Measurements from ENCODE around the gene POLR1H.

Gene POLR1H

DNA sequence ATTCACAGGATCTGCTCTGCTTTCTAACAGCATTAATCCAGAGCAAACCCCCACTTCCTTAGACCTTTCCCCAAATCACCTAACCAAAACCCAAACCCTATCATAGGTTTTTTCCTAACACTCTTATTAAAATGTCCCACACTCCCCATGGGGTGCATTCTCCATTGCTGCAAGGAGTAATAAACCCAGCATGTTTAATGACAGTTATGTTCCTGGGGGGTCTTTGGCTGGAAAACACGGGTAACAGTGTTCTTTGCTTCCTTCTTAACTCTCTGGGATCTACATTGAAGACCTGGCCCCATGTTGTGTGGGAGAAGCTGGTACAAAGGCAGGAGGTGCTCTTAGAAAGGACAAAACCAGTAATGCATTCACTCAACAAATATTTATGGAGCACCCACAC, 35.8 kb downstream of the POLR1H start:
- no peak for DNase-seq (ENCODE audit: low read depth)

- no peak for DNase-seq (ENCODE audit: low read depth)
Measured at GRCh38 chr6:30097902-30098768, 37.1 kb downstream of the POLR1H start.

DNA sequence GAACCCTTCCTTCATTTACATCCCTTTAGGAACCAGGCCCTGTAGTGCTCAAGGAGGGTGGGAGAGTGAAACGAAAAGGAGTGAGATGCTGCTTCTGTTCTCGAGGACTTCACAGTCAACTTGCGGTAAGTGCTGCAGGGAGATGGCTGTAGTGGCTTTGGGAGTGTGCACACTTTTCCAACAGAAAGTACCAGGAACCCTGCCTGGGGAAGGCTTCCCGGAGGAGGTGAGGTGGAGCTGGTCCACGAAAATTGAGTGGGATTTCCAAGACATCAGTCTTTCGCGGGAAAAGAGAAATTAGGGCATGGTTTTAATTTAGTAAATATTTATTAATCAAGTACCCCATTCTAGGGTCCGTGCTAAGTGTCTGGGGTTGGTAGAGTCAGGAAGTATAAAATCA, 39.1 kb downstream of the POLR1H start:
- no peak for DNase-seq (ENCODE audit: low read depth)

DNA sequence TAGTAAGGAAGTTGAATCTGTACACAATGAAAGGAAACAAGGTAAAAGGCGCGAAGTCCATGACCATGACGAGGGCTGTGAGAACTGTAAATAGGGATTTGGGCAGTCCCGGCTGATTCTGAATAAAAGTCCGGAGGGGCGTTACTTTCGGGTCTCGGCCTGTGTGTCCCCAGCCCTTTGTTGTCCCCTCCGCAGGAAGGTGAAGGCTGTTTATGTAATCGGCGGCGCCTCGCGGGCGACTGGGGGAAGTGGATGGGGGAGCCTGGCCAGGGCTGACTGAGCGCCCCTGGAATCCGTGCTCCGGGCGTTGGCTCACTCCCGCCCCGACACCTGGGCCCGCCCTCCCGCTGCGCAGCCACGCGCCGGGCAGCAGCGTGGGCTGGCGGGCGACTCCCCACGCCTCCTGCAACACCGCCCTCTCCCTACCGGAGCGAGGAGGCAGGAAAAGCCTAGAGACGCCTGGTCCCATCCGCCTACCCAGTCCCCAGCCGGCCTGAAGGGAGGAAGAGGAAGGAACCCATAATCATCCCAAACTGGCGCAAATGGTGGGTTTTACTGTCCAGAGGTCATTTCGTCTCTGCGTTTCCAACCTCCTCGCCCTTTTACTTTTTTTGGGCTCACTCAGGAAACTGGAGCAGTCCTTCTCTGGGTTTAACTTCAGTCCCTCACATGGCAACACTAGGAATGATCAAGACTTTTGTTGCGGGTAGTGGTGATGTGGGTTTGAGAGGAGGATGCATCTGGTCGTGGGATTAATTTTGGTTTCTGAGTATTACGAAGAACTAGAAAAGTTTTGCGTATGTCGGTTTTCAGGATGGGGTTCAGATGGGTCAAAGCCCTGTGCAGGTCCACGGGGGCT, 39.7 kb downstream of the POLR1H start:
- no peak for DNase-seq (ENCODE audit: low read depth)

- DNase-seq (ENCODE audit: low read depth): peak; percentile 89
Measured at GRCh38 chr6:30101444-30102413, 40.7 kb downstream of the POLR1H start.

- DNase-seq (ENCODE audit: low read depth): no peak
Measured at GRCh38 chr6:30102414-30102969, 41.4 kb downstream of the POLR1H start.

GRCh38 chr6:30102970-30103871, 42.2 kb downstream of the POLR1H start:
- DNase-seq (ENCODE audit: low read depth): peak; percentile 88

DNA sequence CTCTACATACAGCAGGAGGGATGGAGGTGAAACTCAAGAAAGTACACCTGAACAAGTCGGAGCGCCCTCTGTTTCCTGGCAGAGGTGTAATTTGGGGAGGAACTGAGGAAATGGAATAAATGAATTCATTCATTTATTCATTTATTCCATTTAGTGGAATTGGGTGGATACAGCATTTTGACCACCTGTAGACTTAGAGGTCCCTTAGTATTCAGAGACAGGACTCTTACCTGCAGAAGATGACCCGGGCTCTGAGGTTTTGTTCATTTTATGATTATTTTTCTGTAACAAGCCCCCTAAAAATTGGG, 42.8 kb downstream of the POLR1H start:
- DNase-seq (ENCODE audit: low read depth): no peak

- no peak for DNase-seq (ENCODE audit: low read depth)
Measured at GRCh38 chr6:30104661-30105060, 43.6 kb downstream of the POLR1H start.

- DNase-seq (ENCODE audit: low read depth): no peak
Measured at GRCh38 chr6:30111266-30111856, 50.3 kb downstream of the POLR1H start.

DNA sequence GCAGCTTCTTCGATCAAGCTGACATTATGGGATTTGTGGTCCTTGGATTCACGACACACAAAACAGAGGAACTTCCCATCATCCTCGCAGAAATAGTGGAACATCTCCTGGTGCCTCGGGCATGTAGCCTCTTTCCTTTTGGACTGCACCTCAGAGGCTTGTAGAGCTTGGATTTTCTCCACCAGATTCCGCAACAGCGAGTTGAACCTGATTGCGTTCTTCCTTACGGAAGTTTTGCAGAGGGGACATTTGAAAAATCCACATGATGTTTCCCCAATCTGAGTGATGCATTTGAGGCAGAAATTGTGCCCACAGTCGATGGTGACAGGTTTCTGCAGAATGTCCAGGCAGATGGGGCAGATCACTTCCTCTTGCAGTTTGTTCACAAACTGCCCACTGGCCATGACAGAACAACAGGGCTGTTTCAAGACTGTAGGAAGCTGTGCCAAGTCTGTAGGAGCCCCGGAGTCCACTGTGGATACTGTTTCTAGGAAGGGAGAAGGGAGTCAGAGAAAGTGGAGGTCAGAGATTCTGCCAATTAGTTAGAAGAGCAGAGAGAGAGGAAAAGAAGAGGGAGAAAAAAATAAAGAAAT, 51.4 kb downstream of the POLR1H start:
- DNase-seq (ENCODE audit: low read depth): no peak

- no peak for DNase-seq (ENCODE audit: low read depth)
Measured at GRCh38 chr6:30113003-30113759, 52.1 kb downstream of the POLR1H start, which contains the start of gene TRIM31. Gene TRIM31, minus strand, starts transcription at chr6:30113090. Its CDS starts 285 bp downstream, at chr6:30112805.

DNA sequence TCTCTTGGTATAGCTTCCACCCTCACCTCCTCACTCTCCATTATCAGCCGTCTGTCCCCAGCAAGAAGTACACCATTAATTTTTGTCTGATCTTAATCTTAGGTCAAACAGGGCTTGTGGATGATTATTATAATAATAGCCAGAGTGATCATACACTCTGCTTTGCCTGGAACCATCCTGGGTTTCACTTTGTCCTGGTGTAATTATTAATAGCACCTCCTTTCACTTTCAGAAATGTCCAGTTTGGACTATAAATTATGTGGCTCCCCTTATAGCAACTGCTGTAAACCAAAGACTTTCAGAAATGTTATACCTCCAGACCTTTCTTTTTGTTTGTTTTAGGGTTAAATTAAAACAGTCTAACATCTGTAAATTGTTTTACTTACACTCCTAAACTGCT, 52.8 kb downstream of the POLR1H start:
- no peak for DNase-seq (ENCODE audit: low read depth)
